GM12875 (cell line): ENCODE data around the gene SLC6A19.

ENCODE experiments used
- H3K4me3 ChIP-seq: one replicate; pipeline ENCODE4 v1.5.1; 2011; ENCODE audit warnings: low read depth, low read length, control low read depth
- TF ChIP-seq, protein P1 (sequence below): IDR thresholded peaks from 2 replicates; pipeline ENCODE4 v1.5.1; 2011; ENCODE audit warnings: low read depth, mild to moderate bottlenecking, control low read depth, inconsistent platforms, low read length, moderate library complexity, borderline replicate concordance; ENCODE audit not compliant: insufficient read depth

The SLC6A19 gene

DNA sequence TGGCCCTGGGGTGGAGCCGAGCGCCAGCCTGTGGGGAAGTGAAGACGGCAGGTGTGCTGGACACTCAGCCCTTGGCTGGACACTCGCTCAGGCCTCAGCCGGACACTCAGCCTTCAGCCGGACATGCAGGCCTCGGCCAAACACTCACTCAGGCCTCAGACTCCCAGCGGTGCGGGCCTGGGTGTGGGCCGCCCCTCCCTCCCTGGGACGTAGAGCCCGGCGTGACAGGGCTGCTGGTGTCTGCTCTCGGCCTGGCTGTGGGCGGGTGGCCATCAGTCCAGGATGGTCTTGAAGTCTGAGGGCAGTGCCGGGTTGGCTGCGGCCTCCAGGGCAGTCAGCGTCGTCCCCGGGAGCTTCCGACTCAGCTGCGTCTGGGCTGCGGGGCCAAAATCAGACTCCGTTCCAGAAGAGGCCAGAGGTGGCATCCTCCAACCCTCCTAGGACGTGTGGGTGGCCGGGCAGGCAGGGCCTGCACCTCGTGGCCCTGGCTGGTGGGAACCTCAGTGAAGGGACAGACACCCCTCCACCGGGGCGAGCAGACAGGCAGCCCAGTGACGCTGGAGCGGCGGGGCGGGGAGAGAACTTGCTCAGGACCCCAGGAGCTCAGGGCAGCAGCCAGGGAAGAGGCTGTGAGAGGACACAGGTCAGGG, 52.2 kb downstream of the SLC6A19 start:
- no peak overlapping the region for H3K4me3 ChIP-seq
- TF ChIP-seq, protein P1, sequence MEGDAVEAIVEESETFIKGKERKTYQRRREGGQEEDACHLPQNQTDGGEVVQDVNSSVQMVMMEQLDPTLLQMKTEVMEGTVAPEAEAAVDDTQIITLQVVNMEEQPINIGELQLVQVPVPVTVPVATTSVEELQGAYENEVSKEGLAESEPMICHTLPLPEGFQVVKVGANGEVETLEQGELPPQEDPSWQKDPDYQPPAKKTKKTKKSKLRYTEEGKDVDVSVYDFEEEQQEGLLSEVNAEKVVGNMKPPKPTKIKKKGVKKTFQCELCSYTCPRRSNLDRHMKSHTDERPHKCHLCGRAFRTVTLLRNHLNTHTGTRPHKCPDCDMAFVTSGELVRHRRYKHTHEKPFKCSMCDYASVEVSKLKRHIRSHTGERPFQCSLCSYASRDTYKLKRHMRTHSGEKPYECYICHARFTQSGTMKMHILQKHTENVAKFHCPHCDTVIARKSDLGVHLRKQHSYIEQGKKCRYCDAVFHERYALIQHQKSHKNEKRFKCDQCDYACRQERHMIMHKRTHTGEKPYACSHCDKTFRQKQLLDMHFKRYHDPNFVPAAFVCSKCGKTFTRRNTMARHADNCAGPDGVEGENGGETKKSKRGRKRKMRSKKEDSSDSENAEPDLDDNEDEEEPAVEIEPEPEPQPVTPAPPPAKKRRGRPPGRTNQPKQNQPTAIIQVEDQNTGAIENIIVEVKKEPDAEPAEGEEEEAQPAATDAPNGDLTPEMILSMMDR = no peak

DNA sequence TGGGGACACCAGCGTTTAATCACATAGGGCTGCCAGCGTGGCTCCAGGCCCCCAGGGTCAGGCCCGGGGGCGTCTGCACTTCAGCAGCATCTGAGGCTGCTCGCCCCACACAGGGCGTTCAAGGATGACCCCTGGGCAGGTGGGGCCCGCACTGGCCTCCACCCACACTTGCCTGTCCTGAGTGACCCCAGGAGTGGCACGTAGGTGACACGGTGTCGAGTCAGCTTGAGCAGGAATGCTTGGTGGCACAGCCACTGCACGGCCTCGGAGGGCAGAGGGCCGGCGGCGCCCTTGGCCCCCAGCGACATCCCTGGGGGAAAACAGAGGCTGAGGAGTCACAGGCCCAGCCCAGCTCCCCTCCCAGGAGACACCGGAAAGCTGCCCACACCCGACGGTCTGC, 52.8 kb downstream of the SLC6A19 start:
- H3K4me3 ChIP-seq = no peak overlapping the region

DNA sequence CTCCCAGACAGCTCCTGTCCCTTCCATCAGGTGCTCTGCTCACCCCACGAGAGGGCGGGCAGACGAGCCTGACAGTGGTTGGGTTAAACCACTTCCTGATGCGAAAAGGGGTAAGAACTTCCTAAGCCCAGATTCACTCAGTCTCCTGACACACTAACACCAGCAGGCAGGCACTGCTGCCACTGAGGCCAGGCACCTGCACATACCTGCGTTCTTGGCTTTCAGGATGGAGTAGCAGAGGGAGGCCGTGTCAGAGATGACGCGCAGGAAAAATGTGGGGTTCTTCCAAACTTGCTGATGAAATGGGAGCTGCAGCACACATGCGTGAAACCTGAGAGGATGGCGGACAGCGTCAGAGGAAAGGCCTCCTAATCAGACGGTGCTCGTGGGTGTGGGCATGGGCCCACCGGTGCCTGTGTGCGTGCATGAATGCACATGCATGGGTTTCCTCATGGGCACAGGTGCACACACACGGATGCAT, 53.7 kb downstream of the SLC6A19 start:
- TF ChIP-seq, protein P1 = no peak

More for the DNA sequence above, 52.8 kb downstream of the SLC6A19 start:
- TF ChIP-seq, protein P1 = no peak

DNA sequence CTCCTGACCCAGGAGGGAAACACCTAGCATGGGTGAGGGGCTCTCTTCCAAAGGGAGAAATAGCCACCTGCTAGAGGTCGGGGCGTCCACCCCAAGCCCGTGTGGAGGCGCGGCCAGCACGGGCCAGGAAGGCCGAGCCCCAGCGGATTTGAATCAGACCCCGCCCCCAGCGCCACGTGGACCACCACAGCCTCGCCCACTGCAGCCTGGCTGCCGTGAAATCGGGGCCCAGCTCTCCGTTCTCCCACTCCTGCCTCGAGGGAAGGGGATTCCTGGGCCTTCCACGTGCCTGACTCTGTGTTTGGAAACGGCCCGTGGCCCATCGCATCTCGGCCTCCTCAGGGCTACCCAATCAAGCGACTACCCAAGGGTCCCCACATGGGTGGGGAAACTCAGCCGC, 55.4 kb downstream of the SLC6A19 start:
- H3K4me3 ChIP-seq = no peak overlapping the region
- TF ChIP-seq, protein P1 = no peak

More for the DNA sequence above, 53.7 kb downstream of the SLC6A19 start:
- H3K4me3 ChIP-seq = no peak overlapping the region

DNA sequence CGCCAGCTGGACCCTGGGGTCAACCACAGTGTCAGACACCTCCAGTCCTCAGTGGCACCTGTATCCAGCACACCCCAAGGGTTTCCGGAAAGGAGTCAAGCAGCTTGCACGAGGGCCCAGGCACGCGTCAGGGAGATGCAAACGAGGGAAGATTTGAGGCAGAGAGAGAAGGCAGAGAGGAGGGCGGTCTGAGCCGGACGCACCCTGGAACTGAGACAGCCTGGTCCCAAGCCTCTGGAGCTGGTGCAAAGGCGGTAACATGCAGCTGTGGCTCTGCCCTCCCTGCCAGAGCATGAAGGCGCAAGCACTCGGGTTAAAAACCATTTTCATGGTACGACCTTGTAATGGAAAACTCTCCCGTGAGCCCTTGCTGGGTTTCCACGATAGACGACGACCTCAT, 56.0 kb downstream of the SLC6A19 start:
- H3K4me3 ChIP-seq = no peak overlapping the region
- TF ChIP-seq, protein P1 = no peak

DNA sequence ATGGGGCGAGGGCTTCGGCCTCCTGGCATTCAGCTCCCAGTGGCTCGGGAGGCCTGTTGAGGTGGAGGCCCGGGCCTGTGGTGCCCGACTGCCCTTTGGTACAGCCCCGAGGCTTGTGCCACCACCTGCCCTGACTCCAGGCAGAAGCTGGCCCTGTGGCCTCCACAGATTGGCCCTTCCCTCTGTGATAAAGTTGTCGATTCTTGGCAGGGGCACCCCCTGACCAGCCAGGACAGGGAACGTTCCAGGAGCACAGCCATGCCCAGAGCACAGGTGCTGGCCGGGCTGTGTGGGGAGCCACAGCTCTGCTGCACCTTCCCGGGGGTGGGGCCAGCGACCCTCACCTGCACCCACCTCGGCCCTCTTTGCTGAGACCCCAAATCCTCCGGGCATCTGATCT, 56.4 kb downstream of the SLC6A19 start:
- TF ChIP-seq, protein P1 = no peak
- no peak overlapping the region for H3K4me3 ChIP-seq

DNA sequence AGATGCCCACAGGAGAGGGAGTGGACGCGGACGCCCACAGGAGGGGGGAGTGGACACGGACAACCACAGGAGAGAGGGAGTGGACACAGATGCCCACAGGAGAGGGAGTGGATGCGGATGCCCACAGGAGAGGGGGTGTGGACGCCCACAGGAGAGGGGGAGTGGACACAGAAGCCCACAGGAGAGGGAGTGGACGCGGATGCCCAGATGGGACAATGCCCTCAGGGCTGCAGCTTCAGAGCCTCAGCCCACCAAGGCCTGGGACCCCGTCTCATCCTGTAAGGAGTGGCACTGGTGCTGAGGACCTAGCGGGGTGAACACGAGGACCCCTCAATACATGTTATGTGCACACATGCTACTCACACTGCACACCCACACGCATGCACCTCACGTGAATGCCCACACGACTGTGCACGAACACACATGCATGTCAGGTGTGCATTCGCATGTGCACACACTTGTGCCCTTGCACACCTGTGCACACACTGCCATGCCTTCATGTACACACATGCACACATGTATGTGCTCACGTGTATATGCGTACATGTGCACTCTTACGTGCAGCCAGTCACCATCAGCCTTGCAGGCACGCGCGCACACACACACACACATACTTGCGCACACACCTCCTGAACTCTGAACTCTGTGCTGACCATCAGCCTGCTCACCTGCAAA, 58.5 kb downstream of the SLC6A19 start:
- TF ChIP-seq, protein P1 = no peak
- H3K4me3 ChIP-seq = no peak overlapping the region
